ENCODE results near the gene AGRN.

The AGRN gene

GRCh38 chr1:1035291-1035943 lies 15.5 kb downstream of the AGRN start:
- DNase-seq (ENCODE audit: low read depth), result no peak
- no peak overlapping the region for H3K4me3 ChIP-seq (ENCODE audit: low read depth, low read length)
- TF ChIP-seq MAX (IDR thresholded peaks at IDR 0.05; ENCODE audit: low read depth, low read length) (no peak), CTCF (IDR thresholded peaks at IDR 0.05; ENCODE audit: low read depth, low read length) (peak; percentile 3)

GRCh38 chr1:1037366-1038327 lies 17.7 kb downstream of the AGRN start:
- no peak for DNase-seq (ENCODE audit: low read depth)
- no peak overlapping the region for H3K4me3 ChIP-seq (ENCODE audit: low read depth, low read length)
- no peak for TF ChIP-seq CTCF (IDR thresholded peaks at IDR 0.05; ENCODE audit: low read depth, low read length)
- TF ChIP-seq MYC (IDR thresholded peaks at IDR 0.05; ENCODE audit: low read depth, low read length), result no peak
- no peak for TF ChIP-seq POLR2A (IDR thresholded peaks at IDR 0.05; ENCODE audit: extremely low read depth, insufficient read length)

GRCh38 chr1:1038694-1039093 lies 18.8 kb downstream of the AGRN start:
- H3K4me3 ChIP-seq (ENCODE audit: low read depth, low read length), result no peak overlapping the region
- DNase-seq (ENCODE audit: low read depth), result peak; percentile 85
- no peak for TF ChIP-seq CTCF (IDR thresholded peaks at IDR 0.05; ENCODE audit: low read depth, low read length)
- no peak for TF ChIP-seq POLR2A (IDR thresholded peaks at IDR 0.05; ENCODE audit: extremely low read depth, insufficient read length)
- TF ChIP-seq MAX (IDR thresholded peaks at IDR 0.05; ENCODE audit: low read depth, low read length), result no peak
- TF ChIP-seq MYC (IDR thresholded peaks at IDR 0.05; ENCODE audit: low read depth, low read length), result no peak

- no peak for TF ChIP-seq MAX (IDR thresholded peaks at IDR 0.05; ENCODE audit: low read depth, low read length)
- no peak for TF ChIP-seq MYC (IDR thresholded peaks at IDR 0.05; ENCODE audit: low read depth, low read length)
- TF ChIP-seq CTCF (IDR thresholded peaks at IDR 0.05; ENCODE audit: low read depth, low read length), result no peak
- no peak for TF ChIP-seq POLR2A (IDR thresholded peaks at IDR 0.05; ENCODE audit: extremely low read depth, insufficient read length)
- H3K4me3 ChIP-seq (ENCODE audit: low read depth, low read length), result no peak overlapping the region
- peak; percentile 76 for DNase-seq (ENCODE audit: low read depth)
Measured at GRCh38 chr1:1039145-1039910, 19.4 kb downstream of the AGRN start.

GRCh38 chr1:1040004-1040991 lies 20.4 kb downstream of the AGRN start:
- no peak overlapping the region for H3K4me3 ChIP-seq (ENCODE audit: low read depth, low read length)
- DNase-seq (ENCODE audit: low read depth), result peak; percentile 86
- no peak for TF ChIP-seq MYC (IDR thresholded peaks at IDR 0.05; ENCODE audit: low read depth, low read length)
- TF ChIP-seq CTCF (IDR thresholded peaks at IDR 0.05; ENCODE audit: low read depth, low read length), result no peak
- no peak for TF ChIP-seq POLR2A (IDR thresholded peaks at IDR 0.05; ENCODE audit: extremely low read depth, insufficient read length)
- TF ChIP-seq MAX (IDR thresholded peaks at IDR 0.05; ENCODE audit: low read depth, low read length), result no peak
